ENCODE measurements around the gene ABHD5. TPM values are rescaled to one million over a fixed set of nuclear protein-coding genes. Genes with fewer than 3 reads are reported as not detected.

ABHD5 gene
- total RNA-seq, 1 experiment from 2014 or later = 20.3 TPM

DNA sequence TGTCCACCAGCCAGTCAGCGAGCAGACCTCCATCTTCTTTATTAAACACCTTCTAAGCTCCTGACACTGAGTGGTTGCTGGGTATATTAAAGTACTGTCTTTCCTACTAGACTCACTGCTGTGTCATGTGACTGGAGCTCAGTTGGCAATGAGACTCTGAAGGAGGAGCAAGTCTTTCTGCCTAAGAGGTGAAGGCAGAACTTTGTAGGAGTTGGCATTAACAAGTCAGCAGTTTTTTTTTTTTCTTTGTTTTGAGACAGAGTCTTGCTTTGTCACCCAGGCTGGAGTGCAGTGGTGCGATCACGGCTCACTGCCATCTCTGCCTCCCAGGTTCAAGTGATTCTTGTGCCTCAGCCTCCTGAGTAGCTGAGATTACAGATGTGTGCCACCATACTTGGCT, 62.2 kb downstream of the ABHD5 start:
- intact Hi-C loops (cut with micrococcal nuclease; ENCODE audit: unreplicated experiment) = loop anchor here (5.0 kb wide), 1 partner anchor 46 kb away; no protein-coding TSS in a partner anchor

DNA sequence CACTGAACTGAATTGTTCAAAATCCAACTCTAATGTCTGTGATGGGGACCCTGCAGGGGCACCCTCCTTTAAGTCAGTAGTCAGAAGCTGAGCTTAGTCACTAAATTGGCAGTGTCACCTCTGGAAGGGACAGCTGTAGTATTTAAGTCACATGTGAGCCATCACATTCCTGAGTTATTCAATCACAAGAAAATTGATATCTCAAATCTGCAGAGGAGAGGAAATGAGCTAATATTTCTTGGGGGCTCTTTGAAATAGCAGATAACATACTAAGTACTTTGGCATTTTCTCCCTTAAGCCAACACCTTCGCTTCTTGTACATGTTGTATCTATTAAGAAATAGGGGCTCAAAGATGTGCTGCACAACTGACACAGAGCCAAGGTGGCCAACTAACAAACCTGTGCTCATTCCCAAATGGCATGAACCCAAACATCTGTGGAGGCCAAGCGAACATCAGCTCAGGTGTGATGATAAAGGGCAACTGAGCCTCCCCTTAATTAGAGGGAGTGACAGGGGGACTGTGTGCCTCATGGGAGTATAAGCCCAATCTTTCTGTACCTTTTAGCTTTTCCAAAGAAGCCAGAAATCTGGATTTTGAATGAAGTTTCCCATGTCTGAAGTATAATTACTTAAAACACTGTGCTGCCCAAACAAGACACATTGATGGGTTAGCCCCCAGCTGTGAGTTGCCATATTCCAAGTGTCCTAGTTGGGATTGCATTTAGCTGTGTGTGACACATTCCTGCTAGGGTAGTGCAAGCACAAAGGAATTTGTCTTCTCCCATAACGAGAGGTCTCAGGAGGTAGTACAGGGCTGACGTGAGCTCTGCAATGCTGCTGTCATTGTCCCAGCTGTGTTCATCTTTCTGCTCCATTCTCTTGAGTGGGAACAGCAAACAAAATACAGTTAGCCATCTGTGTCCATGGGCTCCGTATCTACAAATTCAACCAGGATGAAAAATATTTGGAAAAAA, 63.3 kb downstream of the ABHD5 start:
- CTCF ChIA-PET = interaction anchor here (0.6 kb wide), 1 partner anchor 13 kb away, joined by 4 read pairs; no protein-coding TSS in a partner anchor
- no peaks in the 10 kb centered on the region for H3K9me3 Mint-ChIP-seq (ENCODE audit: low read depth, unreplicated experiment)
- intact Hi-C loops (cut with micrococcal nuclease; ENCODE audit: unreplicated experiment) = loop anchor here (5.0 kb wide), 1 partner anchor 47 kb away; no protein-coding TSS in a partner anchor

More for the DNA sequence above, 62.2 kb downstream of the ABHD5 start:
- Mint-ChIP-seq H3K27ac (ENCODE audit: unreplicated experiment) (no peak overlapping the region), H3K4me1 (ENCODE audit: low read depth, unreplicated experiment) (peaks cover 30% of the 10 kb centered on the region), H3K4me3 (ENCODE audit: low read depth, unreplicated experiment) (no peak overlapping the region), H3K36me3 (ENCODE audit: insufficient read depth, unreplicated experiment) (no peaks in the 10 kb centered on the region), H3K9me3 (ENCODE audit: low read depth, unreplicated experiment) (no peaks in the 10 kb centered on the region), H3K27me3 (ENCODE audit: unreplicated experiment) (peaks cover 11% of the 10 kb centered on the region)
- TF ChIP-seq, protein P1, sequence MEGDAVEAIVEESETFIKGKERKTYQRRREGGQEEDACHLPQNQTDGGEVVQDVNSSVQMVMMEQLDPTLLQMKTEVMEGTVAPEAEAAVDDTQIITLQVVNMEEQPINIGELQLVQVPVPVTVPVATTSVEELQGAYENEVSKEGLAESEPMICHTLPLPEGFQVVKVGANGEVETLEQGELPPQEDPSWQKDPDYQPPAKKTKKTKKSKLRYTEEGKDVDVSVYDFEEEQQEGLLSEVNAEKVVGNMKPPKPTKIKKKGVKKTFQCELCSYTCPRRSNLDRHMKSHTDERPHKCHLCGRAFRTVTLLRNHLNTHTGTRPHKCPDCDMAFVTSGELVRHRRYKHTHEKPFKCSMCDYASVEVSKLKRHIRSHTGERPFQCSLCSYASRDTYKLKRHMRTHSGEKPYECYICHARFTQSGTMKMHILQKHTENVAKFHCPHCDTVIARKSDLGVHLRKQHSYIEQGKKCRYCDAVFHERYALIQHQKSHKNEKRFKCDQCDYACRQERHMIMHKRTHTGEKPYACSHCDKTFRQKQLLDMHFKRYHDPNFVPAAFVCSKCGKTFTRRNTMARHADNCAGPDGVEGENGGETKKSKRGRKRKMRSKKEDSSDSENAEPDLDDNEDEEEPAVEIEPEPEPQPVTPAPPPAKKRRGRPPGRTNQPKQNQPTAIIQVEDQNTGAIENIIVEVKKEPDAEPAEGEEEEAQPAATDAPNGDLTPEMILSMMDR (IDR thresholded peaks at IDR 0.05; ENCODE audit: unreplicated experiment) = no peak
- DNase-seq = no peak
- no TSS peak for BruUV-seq (replicated peaks)
- CTCF ChIA-PET = interaction anchor here (0.7 kb wide), 1 partner anchor 605 kb away, joined by 3 read pairs; no protein-coding TSS in a partner anchor

DNA sequence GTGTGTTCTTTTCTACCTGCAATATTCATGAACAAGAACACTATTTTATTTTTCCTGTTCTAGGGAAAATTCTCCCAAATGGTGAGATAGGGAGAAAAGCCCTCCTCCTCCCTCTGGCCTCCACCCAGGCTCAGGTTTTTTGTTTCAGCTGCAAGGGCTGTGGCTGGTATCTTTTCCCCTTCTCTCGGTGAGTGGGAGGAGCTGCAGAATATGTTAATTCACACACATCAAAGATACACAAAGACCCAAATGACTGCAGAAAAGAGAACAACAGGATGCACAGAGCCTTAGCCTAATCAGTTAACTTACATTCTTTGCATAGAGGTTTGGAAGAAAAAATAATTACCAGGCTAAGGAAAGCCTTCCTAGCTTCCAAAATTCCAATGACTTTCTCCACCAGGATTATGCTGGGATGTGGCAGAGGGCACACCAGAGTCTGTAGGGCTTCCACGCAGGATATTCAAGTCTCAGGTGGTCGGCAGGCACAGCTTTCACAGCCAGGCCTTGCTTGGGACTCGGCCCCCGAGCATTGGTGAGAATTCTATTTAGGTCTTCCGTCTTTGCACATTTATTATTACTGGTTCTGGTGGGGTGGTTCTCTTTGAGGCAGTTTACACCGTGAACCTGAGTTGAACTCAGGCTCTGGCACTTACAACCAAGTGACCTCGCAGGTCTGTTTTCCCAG, 64.9 kb downstream of the ABHD5 start:
- H3K4me3 Mint-ChIP-seq (ENCODE audit: low read depth, unreplicated experiment) = no peak overlapping the region
- CTCF ChIA-PET = no interaction called here
- no peak for DNase-seq
- H3K36me3 Mint-ChIP-seq (ENCODE audit: insufficient read depth, unreplicated experiment) = no peaks in the 10 kb centered on the region
- TF ChIP-seq, protein P1 (IDR thresholded peaks at IDR 0.05; ENCODE audit: unreplicated experiment) = no peak
- H3K9me3 Mint-ChIP-seq (ENCODE audit: low read depth, unreplicated experiment) = no peaks in the 10 kb centered on the region
- peaks cover 11% of the 10 kb centered on the region for H3K27me3 Mint-ChIP-seq (ENCODE audit: unreplicated experiment)
- intact Hi-C loops (cut with micrococcal nuclease; ENCODE audit: unreplicated experiment) = no loop called here
- H3K4me1 Mint-ChIP-seq (ENCODE audit: low read depth, unreplicated experiment) = peaks cover 46% of the 10 kb centered on the region
- BruUV-seq (replicated peaks) = no TSS peak
- H3K27ac Mint-ChIP-seq (ENCODE audit: unreplicated experiment) = no peak overlapping the region

More for the DNA sequence above, 63.3 kb downstream of the ABHD5 start:
- H3K4me1 Mint-ChIP-seq (ENCODE audit: low read depth, unreplicated experiment) = peaks cover 40% of the 10 kb centered on the region
- no peak overlapping the region for H3K27ac Mint-ChIP-seq (ENCODE audit: unreplicated experiment)
- DNase-seq = no peak
- TF ChIP-seq, protein P1 (IDR thresholded peaks at IDR 0.05; ENCODE audit: unreplicated experiment) = no peak
- no TSS peak for BruUV-seq (replicated peaks)
- H3K36me3 Mint-ChIP-seq (ENCODE audit: insufficient read depth, unreplicated experiment) = no peaks in the 10 kb centered on the region
- H3K4me3 Mint-ChIP-seq (ENCODE audit: low read depth, unreplicated experiment) = no peak overlapping the region
- H3K27me3 Mint-ChIP-seq (ENCODE audit: unreplicated experiment) = peaks cover 11% of the 10 kb centered on the region

DNA sequence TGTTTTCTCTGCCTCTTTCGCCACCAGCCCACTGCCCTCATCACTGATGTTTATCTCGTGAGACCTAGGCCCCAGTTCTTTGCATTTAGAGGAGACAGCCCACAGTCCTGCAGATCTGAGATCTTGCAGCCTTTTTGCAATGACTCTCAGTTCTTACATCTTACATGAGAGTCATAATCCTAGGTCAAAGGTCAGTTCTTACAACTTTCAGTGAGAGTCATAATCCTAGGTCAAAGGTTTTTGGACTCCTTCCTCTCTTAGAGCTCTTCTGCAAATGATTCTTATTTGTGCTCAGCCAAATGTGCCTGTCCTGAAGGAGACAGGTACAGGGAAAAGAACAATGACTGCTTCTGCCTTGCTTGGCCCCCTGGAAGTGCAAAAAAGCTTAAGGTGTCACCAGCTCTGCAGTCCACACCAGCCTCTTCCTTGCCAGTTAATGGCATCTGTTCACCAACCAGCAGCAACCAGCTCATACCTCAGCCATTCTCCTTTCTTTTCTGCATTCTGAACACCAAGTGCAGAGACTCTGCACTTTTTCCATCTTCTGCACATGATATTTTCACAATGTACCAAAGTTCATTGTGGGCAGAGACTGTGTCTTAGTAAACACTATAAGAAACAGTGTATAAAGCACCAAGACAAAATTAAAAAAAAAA, 67.1 kb downstream of the ABHD5 start:
- no peaks in the 10 kb centered on the region for H3K36me3 Mint-ChIP-seq (ENCODE audit: insufficient read depth, unreplicated experiment)
- peaks cover 37% of the 10 kb centered on the region for H3K4me1 Mint-ChIP-seq (ENCODE audit: low read depth, unreplicated experiment)
- no peaks in the 10 kb centered on the region for H3K9me3 Mint-ChIP-seq (ENCODE audit: low read depth, unreplicated experiment)
- H3K4me3 Mint-ChIP-seq (ENCODE audit: low read depth, unreplicated experiment) = no peak overlapping the region
- DNase-seq = no peak
- no peak overlapping the region for H3K27ac Mint-ChIP-seq (ENCODE audit: unreplicated experiment)
- H3K27me3 Mint-ChIP-seq (ENCODE audit: unreplicated experiment) = peaks cover 11% of the 10 kb centered on the region
- CTCF ChIA-PET = no interaction called here
- TF ChIP-seq, protein P1 (IDR thresholded peaks at IDR 0.05; ENCODE audit: unreplicated experiment) = no peak
- intact Hi-C loops (cut with micrococcal nuclease; ENCODE audit: unreplicated experiment) = no loop called here
- BruUV-seq (replicated peaks) = no TSS peak

Data from Calu3 (cell line).